ENCODE measurements around the gene MIEF1. TPM values are rescaled to one million over a fixed set of nuclear protein-coding genes. Genes with fewer than 3 reads are reported as not detected.
"Not testable (repeated sequence)": the region's sequence is repeated elsewhere in the genome, so short reads cannot be mapped to it uniquely, and the experiment has no call there.

The MIEF1 gene
- total and polyA plus RNA-seq, 2 of the 8 experiments (the other 6 are each of a cell fraction or from before 2014, with no cell fraction given): 16.8 to 32.7 TPM

- H3K18ac ChIP-seq (ENCODE audit: extremely low read depth, low read length); FAIRE-seq; H2BK120ac ChIP-seq (replicated peaks; ENCODE audit: low read depth, low read length); H3K14ac ChIP-seq (ENCODE audit: insufficient read length); H2BK20ac ChIP-seq (ENCODE audit: low read length); DNase-seq (ENCODE audit: low read depth in 1 of 2, low spot score in 2 of 2); H4K91ac ChIP-seq (replicated peaks; ENCODE audit: insufficient read length, low read length); H2BK12ac ChIP-seq (ENCODE audit: low read depth, low read length); H2AK5ac ChIP-seq (ENCODE audit: low read depth, low read length); H3K23ac ChIP-seq (ENCODE audit: insufficient read length); H4K5ac ChIP-seq (ENCODE audit: insufficient read length, low read depth, low read length); H3K9me3 ChIP-seq (ENCODE audit: insufficient read depth in 2 of 2, low read depth in 1 of 2, low read length in 1 of 2); H3K79me1 ChIP-seq (ENCODE audit: low read depth, low read length); H4K8ac ChIP-seq (ENCODE audit: extremely low read depth, insufficient read depth, low read length); H3K4ac ChIP-seq (replicated peaks; ENCODE audit: insufficient read length, low read depth, low read length); H2AFZ ChIP-seq (ENCODE audit: low read length); H3K27me3 ChIP-seq (replicated peaks in 1 of 4; ENCODE audit: control insufficient read depth in 3 of 4, extremely low read depth in 1 of 4, insufficient read depth in 3 of 4, low read length in 3 of 4); H2BK15ac ChIP-seq (ENCODE audit: low read length): not testable (repeated sequence)
- H4K20me1 ChIP-seq (replicated peaks in 1 of 2; ENCODE audit: control insufficient read depth in 1 of 2, insufficient read depth in 2 of 2, low read length in 2 of 2): peaks cover 33 to 35% of the 10 kb centered on the region in 2 experiments
- H3K4me1 ChIP-seq (replicated peaks in 1 of 4; ENCODE audit: control insufficient read depth in 3 of 4, insufficient read depth in 4 of 4, low read length in 3 of 4): peaks cover 0 to 12% (median 5%) of the 10 kb centered on the region in 4 experiments; a peak in 4 of 7 replicates
- peaks cover 22 to 41% (median 35%) of the 10 kb centered on the region in 4 experiments for H3K36me3 ChIP-seq (ENCODE audit: control insufficient read depth in 2 of 4, insufficient read depth in 4 of 4, low read length in 3 of 4)
- H3K9ac ChIP-seq (replicated peaks in 1 of 4; ENCODE audit: extremely low read depth in 1 of 4, low read depth in 3 of 4, low read length in 3 of 4): peak overlapping the region; percentile 61 to 99 (median 98)
- H3K56ac ChIP-seq (replicated peaks; ENCODE audit: insufficient read length, low read depth, low read length): peak overlapping the region; percentile 27
- H3K27ac ChIP-seq (ENCODE audit: low read depth, low read length): peak overlapping the region; percentile 99; the same call in 1 of the 2 replicates
- ChIA-PET POLR2A (ENCODE audit: partially characterized antibody) (interaction anchor here (0.6 to 6.6 kb wide), 22 partner anchors 9 to 524 kb away, joined by 3 to 83 read pairs (median 7); partner anchors contain the start of genes MIEF1, RPL3 and RPS19BP1), CTCF (ENCODE audit: partially characterized antibody) (interaction anchor here (1.0 to 21.9 kb wide), 2 partner anchors 8 to 25 kb away, joined by 3 to 361 read pairs; partner anchors contain the start of gene MIEF1)
- peaks cover 5 to 29% of the 10 kb centered on the region in 2 experiments; a peak in 3 of 4 replicates for H3K79me2 ChIP-seq (ENCODE audit: control insufficient read depth in 1 of 2, insufficient read depth in 2 of 2, low read length in 2 of 2)
- WGBS, 2 experiments (ENCODE audit: extremely low coverage in 1 of 2, insufficient coverage in 1 of 2, insufficient read length in 1 of 2, insufficient replicate concordance in 2 of 2, low coverage in 1 of 2, low lambda C conversion rate in 2 of 2, missing lambda C conversion rate in 1 of 2): 14% methylated on average over 22 of the region's 28 CpGs; no CpG with 5 or more reads in 1 of the 2 experiments
- peak overlapping the region; percentile 93 to 99 (median 95) for H3K4me3 ChIP-seq (ENCODE audit: extremely low read depth in 1 of 4, insufficient read depth in 2 of 4, low read depth in 3 of 4, low read length in 4 of 4)
- peaks cover 12% of the 10 kb centered on the region for H3K23me2 ChIP-seq (ENCODE audit: low read depth, low read length)
- TF ChIP-seq POLR2AphosphoS5 (IDR thresholded peaks at IDR 0.05; ENCODE audit: low read depth, low read length): peak; percentile 55; the same call in 1 of the 2 replicates
- peak; percentile 29 for TF ChIP-seq KDM4A (IDR thresholded peaks at IDR 0.05; ENCODE audit: low read depth, low read length, severe bottlenecking)
- peak overlapping the region; percentile 87 to 88 for H3K4me2 ChIP-seq (ENCODE audit: insufficient read depth in 1 of 2, low read depth in 2 of 2, low read length in 2 of 2)
- H2BK5ac ChIP-seq (ENCODE audit: low read depth, low read length): peak overlapping the region; percentile 100
These were observed 19.2 kb downstream of the MIEF1 start for GRCh38 chr22:39521106-39521885.
